NCI-H2171 treated with DMSO at 0.1 percent for 48 hours (cell line): ENCODE measurements around the gene RCOR1.
"Not testable (repeated sequence)": the region's sequence is repeated elsewhere in the genome, so short reads cannot be mapped to it uniquely, and the experiment has no call there.

ENCODE experiments used
- DNase-seq: peaks from one replicate; lab custom pipeline; 2025; lab: John Stamatoyannopoulos, UW

Gene RCOR1

GRCh38 chr14:102629808-102630350 lies 37.4 kb downstream of the RCOR1 start:
- peak; percentile 84 for DNase-seq

- DNase-seq = peak; percentile 84
Measured at GRCh38 chr14:102630405-102630804, 38.0 kb downstream of the RCOR1 start.

GRCh38 chr14:102630881-102631280 lies 38.4 kb downstream of the RCOR1 start:
- DNase-seq = no peak

- DNase-seq = no peak
Measured at GRCh38 chr14:102633906-102634595, 41.6 kb downstream of the RCOR1 start.

GRCh38 chr14:102639611-102640010 lies 47.2 kb downstream of the RCOR1 start:
- not testable (repeated sequence) for DNase-seq

GRCh38 chr14:102644523-102644922 lies 52.1 kb downstream of the RCOR1 start:
- no peak for DNase-seq

GRCh38 chr14:102645746-102646440 lies 53.4 kb downstream of the RCOR1 start:
- no peak for DNase-seq

- DNase-seq = no peak
Measured at GRCh38 chr14:102646615-102647014, 54.2 kb downstream of the RCOR1 start.

GRCh38 chr14:102652194-102652593 lies 59.7 kb downstream of the RCOR1 start:
- no peak for DNase-seq

GRCh38 chr14:102654298-102654697 lies 61.8 kb downstream of the RCOR1 start:
- no peak for DNase-seq

GRCh38 chr14:102655137-102655536 lies 62.7 kb downstream of the RCOR1 start:
- no peak for DNase-seq

GRCh38 chr14:102659797-102660196 lies 67.3 kb downstream of the RCOR1 start:
- no peak for DNase-seq

- no peak for DNase-seq
Measured at GRCh38 chr14:102661614-102662013, 69.2 kb downstream of the RCOR1 start.

- no peak for DNase-seq
Measured at GRCh38 chr14:102662636-102663430, 70.4 kb downstream of the RCOR1 start.

- no peak for DNase-seq
Measured at GRCh38 chr14:102663440-102663839, 71.0 kb downstream of the RCOR1 start.

GRCh38 chr14:102665621-102666020 lies 73.2 kb downstream of the RCOR1 start:
- no peak for DNase-seq

- no peak for DNase-seq
Measured at GRCh38 chr14:102666635-102667034, 74.2 kb downstream of the RCOR1 start.

GRCh38 chr14:102667703-102668102 lies 75.3 kb downstream of the RCOR1 start:
- no peak for DNase-seq

- DNase-seq = no peak
Measured at GRCh38 chr14:102668291-102668873, 75.9 kb downstream of the RCOR1 start.

- DNase-seq = no peak
Measured at GRCh38 chr14:102671410-102671809, 79.0 kb downstream of the RCOR1 start.

- no peak for DNase-seq
Measured at GRCh38 chr14:102672410-102672960, 80.0 kb downstream of the RCOR1 start.

- DNase-seq = no peak
Measured at GRCh38 chr14:102675396-102675795, 82.9 kb downstream of the RCOR1 start.
